ENCODE results near the gene MED27.

Gene MED27

DNA sequence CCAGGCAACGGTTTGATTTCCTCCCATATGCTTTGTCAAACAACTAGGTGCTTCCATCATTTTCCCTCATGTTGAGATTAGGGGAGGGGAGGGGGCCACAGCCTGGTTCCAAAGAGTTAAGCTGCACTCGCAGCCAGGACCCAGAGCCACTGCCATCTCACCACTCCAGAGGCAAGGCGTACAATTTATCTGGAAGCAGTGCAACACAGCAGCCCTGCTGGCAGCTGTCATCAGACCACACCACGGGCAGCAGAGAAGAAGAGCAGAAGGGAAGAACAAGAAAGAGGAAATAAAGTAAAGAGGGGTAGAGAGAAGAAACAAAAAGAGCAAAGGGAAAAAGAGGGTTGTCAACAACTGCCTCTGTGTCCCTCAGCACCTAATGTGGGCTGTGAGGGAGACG is 38.9 kb downstream of the MED27 start:
- TF ChIP-seq, protein P1, sequence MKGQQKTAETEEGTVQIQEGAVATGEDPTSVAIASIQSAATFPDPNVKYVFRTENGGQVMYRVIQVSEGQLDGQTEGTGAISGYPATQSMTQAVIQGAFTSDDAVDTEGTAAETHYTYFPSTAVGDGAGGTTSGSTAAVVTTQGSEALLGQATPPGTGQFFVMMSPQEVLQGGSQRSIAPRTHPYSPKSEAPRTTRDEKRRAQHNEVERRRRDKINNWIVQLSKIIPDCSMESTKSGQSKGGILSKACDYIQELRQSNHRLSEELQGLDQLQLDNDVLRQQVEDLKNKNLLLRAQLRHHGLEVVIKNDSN (IDR thresholded peaks at IDR 0.05), result no peak
- TF ChIP-seq TAF1 (IDR thresholded peaks at IDR 0.05; ENCODE audit: low read depth) (no peak), ZBTB7A (IDR thresholded peaks at IDR 0.05; ENCODE audit: low read depth) (no peak), TCF12 (IDR thresholded peaks at IDR 0.05; ENCODE audit: low read depth) (no peak), EP300 (IDR thresholded peaks at IDR 0.05; ENCODE audit: borderline replicate concordance) (no peak), YY1 (IDR thresholded peaks at IDR 0.05; ENCODE audit: low read depth) (no peak), FOXM1 (IDR thresholded peaks at IDR 0.05; ENCODE audit: borderline replicate concordance, low read depth) (no peak), RAD21 (IDR thresholded peaks at IDR 0.05; ENCODE audit: low read depth) (no peak), TEAD4 (IDR thresholded peaks at IDR 0.05) (no peak), EGR1 (IDR thresholded peaks at IDR 0.05) (no peak), NFIC (IDR thresholded peaks at IDR 0.05) (no peak), CEBPB (IDR thresholded peaks at IDR 0.05) (no peak), CREB1 (IDR thresholded peaks at IDR 0.05; ENCODE audit: low read depth) (no peak)
- TF ChIP-seq, protein P2, sequence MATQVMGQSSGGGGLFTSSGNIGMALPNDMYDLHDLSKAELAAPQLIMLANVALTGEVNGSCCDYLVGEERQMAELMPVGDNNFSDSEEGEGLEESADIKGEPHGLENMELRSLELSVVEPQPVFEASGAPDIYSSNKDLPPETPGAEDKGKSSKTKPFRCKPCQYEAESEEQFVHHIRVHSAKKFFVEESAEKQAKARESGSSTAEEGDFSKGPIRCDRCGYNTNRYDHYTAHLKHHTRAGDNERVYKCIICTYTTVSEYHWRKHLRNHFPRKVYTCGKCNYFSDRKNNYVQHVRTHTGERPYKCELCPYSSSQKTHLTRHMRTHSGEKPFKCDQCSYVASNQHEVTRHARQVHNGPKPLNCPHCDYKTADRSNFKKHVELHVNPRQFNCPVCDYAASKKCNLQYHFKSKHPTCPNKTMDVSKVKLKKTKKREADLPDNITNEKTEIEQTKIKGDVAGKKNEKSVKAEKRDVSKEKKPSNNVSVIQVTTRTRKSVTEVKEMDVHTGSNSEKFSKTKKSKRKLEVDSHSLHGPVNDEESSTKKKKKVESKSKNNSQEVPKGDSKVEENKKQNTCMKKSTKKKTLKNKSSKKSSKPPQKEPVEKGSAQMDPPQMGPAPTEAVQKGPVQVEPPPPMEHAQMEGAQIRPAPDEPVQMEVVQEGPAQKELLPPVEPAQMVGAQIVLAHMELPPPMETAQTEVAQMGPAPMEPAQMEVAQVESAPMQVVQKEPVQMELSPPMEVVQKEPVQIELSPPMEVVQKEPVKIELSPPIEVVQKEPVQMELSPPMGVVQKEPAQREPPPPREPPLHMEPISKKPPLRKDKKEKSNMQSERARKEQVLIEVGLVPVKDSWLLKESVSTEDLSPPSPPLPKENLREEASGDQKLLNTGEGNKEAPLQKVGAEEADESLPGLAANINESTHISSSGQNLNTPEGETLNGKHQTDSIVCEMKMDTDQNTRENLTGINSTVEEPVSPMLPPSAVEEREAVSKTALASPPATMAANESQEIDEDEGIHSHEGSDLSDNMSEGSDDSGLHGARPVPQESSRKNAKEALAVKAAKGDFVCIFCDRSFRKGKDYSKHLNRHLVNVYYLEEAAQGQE (IDR thresholded peaks at IDR 0.05; ENCODE audit: low read depth), result no peak
- TF ChIP-seq, protein P3, sequence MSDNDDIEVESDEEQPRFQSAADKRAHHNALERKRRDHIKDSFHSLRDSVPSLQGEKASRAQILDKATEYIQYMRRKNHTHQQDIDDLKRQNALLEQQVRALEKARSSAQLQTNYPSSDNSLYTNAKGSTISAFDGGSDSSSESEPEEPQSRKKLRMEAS (IDR thresholded peaks at IDR 0.05), result no peak

DNA sequence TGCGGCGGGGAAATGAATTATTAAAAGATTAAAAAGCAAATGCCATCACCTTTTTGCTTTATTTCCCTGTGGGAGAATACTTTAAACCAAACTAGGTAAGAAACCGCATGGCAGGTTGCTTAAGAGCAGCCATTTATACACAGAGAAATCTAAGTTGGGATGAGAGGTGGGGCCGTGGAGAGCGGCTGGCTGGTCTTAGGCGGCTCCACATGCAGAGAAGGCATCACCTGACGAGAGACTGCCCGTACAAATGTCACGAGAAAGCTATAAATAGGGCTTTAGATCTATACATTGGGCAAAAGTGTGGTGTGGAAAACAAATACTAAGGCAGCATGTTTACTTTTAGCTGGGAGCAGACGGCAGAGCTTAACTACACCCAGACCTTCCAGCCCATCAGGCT is 39.4 kb downstream of the MED27 start:
- TF ChIP-seq, protein P3 (IDR thresholded peaks at IDR 0.05), result no peak
- TF ChIP-seq YY1 (IDR thresholded peaks at IDR 0.05; ENCODE audit: low read depth) (no peak), FOXM1 (IDR thresholded peaks at IDR 0.05; ENCODE audit: borderline replicate concordance, low read depth) (no peak), NFIC (IDR thresholded peaks at IDR 0.05) (no peak), TEAD4 (IDR thresholded peaks at IDR 0.05) (no peak), ZBTB7A (IDR thresholded peaks at IDR 0.05; ENCODE audit: low read depth) (no peak), TAF1 (IDR thresholded peaks at IDR 0.05; ENCODE audit: low read depth) (no peak), RAD21 (IDR thresholded peaks at IDR 0.05; ENCODE audit: low read depth) (no peak), CEBPB (IDR thresholded peaks at IDR 0.05) (no peak), EP300 (IDR thresholded peaks at IDR 0.05; ENCODE audit: borderline replicate concordance) (no peak), EGR1 (IDR thresholded peaks at IDR 0.05) (no peak)
- TF ChIP-seq, protein P2 (IDR thresholded peaks at IDR 0.05; ENCODE audit: low read depth), result no peak

DNA sequence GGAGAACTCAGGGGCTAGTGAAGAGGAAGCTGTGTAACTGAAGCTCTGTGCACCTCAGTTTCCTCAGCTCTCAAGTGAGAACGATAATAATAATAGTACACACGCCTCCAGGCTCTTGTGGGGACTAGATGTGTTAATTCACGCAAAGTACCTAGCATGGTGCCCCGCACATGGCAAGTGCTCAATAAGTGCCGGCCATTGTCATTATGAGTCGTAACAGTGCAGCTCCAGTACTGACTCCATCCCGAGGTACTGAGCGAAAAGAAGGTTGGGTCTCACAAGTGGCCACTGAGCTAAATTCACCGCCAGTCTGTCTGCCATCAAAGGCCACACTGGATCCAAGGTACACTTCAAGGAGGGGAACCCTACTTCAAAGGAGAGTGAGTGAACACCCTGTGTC is 40.4 kb downstream of the MED27 start:
- no peak for TF ChIP-seq RAD21 (IDR thresholded peaks at IDR 0.05; ENCODE audit: low read depth)
- TF ChIP-seq TCF12 (IDR thresholded peaks at IDR 0.05; ENCODE audit: low read depth), result no peak
- no peak for TF ChIP-seq TAF1 (IDR thresholded peaks at IDR 0.05; ENCODE audit: low read depth)
- TF ChIP-seq, protein P2 (IDR thresholded peaks at IDR 0.05; ENCODE audit: low read depth), result no peak
- no peak for TF ChIP-seq EP300 (IDR thresholded peaks at IDR 0.05; ENCODE audit: borderline replicate concordance)
- TF ChIP-seq, protein P1 (IDR thresholded peaks at IDR 0.05), result no peak
- TF ChIP-seq, protein P3 (IDR thresholded peaks at IDR 0.05), result no peak
- no peak for TF ChIP-seq ZBTB7A (IDR thresholded peaks at IDR 0.05; ENCODE audit: low read depth)
- TF ChIP-seq EGR1 (IDR thresholded peaks at IDR 0.05), result no peak
- TF ChIP-seq NFIC (IDR thresholded peaks at IDR 0.05), result no peak
- TF ChIP-seq CEBPB (IDR thresholded peaks at IDR 0.05), result no peak
- TF ChIP-seq YY1 (IDR thresholded peaks at IDR 0.05; ENCODE audit: low read depth), result no peak

DNA sequence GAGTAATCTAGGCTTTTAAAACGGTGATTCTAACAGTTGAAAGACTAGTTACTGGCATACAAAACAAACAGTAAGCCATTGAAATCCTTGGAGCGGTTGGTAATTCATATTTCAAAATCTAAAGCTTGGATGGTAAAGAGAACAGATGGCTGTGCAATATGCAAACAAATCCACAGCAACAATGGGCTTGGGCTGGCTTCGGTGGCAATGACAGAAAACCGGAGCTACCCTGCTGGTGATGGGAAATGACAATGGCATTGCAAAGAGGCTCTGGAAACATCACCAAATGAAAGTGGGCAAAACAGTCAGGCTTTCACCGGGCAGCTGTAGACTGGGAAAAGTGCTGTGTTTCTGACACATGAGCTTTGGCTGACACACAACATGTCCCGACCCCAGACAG is 42.2 kb downstream of the MED27 start:
- TF ChIP-seq, protein P3 (IDR thresholded peaks at IDR 0.05), result no peak
- TF ChIP-seq CREB1 (IDR thresholded peaks at IDR 0.05; ENCODE audit: low read depth), result no peak
- no peak for TF ChIP-seq TAF1 (IDR thresholded peaks at IDR 0.05; ENCODE audit: low read depth)
- no peak for TF ChIP-seq FOXM1 (IDR thresholded peaks at IDR 0.05; ENCODE audit: borderline replicate concordance, low read depth)
- no peak for TF ChIP-seq YY1 (IDR thresholded peaks at IDR 0.05; ENCODE audit: low read depth)
- no peak for TF ChIP-seq ZBTB7A (IDR thresholded peaks at IDR 0.05; ENCODE audit: low read depth)
- no peak for TF ChIP-seq TEAD4 (IDR thresholded peaks at IDR 0.05)
- no peak for TF ChIP-seq NFIC (IDR thresholded peaks at IDR 0.05)
- TF ChIP-seq, protein P1 (IDR thresholded peaks at IDR 0.05), result no peak
- TF ChIP-seq TCF12 (IDR thresholded peaks at IDR 0.05; ENCODE audit: low read depth), result no peak
- TF ChIP-seq EGR1 (IDR thresholded peaks at IDR 0.05), result no peak

Measured in Ishikawa (cell line).